ENCODE results near the gene ACVR2B.
A peak's percentile ranks its signal among the peaks of the same experiment; 100 is the strongest.
"Not testable (repeated sequence)": the region's sequence is repeated elsewhere in the genome, so short reads cannot be mapped to it uniquely, and the experiment has no call there.

The ACVR2B gene

GRCh38 chr3:38453075-38453912, at the start of gene ACVR2B:
Gene ACVR2B (plus strand): TSS chr3:38453890. CDS start chr3:38454323, 433 bp downstream.
- DNase-seq, result peak; percentile 75

- no peak for DNase-seq
Observed at GRCh38 chr3:38404286-38404685, 49.4 kb upstream of the ACVR2B start.

- DNase-seq, result no peak
Observed at GRCh38 chr3:38411591-38411990, 42.1 kb upstream of the ACVR2B start.

DNA sequence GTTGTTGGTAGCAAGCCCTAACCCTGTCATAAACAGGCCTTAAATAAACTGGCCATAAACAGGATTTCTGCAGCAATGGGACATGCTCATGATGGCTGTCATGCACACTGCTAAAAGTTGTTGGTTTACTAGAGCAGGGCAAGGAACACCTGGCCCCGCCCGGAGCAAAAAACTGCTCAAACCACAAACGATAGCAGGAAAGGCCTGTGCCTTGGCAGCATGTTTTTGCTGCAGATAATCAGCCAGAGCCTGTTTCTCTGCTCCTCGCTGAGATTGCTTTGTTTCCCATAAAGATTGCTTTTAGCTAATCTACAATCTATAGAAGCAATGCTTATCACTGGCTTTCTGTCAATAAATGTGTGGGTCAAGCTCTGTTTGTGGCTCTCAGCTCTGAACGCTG, 32.9 kb upstream of the ACVR2B start:
- DNase-seq, result not testable (repeated sequence)

DNA sequence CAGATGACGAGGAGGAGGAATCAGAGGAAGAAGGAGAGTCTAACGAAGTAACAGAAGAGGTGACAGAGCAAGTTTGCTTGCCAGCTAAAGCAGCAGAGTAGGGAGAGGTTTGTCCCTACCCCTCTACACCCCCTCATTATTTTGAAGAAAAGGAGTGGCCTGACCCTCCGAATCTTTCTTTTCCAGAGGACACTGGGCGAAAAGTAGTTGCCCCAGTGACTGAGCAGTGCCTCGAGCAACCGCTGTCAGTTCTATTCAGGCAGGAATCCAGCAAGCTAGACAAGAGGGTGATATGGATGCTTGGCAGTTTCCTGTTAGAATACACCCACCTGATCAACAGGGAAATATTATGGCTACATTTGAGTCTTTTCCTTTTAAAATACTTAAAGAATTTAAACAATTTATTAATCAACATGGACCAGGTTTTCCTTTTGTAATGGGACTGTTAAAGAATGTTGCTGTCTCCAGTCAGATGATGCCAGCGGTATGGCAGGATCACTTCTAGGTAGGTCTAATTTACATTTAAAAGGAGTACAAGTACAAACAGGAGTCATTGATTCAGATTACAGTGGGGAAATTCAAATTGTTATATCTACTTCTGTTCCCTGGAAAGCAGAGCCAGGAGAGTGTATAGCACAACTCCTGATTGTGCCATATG, 31.9 kb upstream of the ACVR2B start:
- DNase-seq, result no peak

GRCh38 chr3:38426798-38427426, 26.8 kb upstream of the ACVR2B start:
- DNase-seq, result not testable (repeated sequence)

DNA sequence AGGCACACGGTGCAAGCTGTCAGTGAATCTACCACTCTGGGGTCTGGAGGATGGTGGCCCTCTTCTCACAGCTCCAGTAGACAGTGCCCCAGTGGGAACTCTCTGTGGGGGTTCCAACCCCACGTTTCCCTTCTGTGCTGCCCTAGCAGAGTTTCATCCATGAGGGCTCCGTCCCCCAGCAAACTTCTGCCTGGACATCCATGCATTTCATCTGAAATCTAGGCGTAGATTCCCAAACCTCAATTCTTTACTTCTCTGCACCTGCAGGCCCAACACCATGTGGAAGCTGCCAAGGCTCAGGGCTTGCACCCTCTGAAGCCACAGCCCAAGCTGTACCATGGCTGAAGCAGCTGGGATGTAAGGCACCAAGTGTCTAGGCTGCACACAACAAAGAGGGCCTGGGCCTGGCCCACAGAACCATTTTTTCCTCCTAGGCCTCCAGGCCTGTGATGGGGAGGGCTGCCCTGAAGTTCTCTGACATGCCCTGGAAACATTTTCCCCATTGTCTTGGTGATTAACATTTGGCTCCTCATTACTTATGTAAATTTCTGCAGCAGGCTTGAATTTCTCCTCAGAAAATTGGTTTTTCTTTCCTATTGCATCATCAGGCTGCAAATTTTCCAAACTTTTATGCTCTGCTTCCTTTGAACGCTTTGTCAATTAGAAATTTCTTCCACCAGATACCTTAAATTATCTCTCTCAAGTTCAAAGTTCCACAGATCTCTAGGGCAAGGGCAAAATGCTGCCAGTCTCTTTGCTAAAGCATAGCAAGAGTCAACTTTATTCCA, 20.6 kb upstream of the ACVR2B start:
- DNase-seq, result not testable (repeated sequence)

DNA sequence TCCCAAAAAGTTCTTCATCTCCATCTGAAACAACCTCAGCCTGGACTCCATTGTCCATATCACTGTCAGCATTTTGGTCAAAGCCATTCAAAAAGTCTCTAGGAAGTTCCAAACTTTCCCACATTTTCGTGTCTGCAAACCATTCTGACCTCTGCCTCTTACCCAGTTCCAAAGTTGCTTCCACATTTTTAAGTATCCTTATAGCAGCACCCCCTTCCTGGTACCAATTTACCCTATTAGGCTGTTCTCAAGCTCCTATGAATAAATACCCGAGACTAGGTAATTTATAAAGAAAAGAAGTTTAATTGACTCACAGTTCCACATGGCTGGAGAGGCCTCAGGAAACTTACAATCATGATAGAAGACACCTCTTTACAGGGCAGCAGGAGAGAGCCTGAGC, 20.0 kb upstream of the ACVR2B start:
- not testable (repeated sequence) for DNase-seq

DNA sequence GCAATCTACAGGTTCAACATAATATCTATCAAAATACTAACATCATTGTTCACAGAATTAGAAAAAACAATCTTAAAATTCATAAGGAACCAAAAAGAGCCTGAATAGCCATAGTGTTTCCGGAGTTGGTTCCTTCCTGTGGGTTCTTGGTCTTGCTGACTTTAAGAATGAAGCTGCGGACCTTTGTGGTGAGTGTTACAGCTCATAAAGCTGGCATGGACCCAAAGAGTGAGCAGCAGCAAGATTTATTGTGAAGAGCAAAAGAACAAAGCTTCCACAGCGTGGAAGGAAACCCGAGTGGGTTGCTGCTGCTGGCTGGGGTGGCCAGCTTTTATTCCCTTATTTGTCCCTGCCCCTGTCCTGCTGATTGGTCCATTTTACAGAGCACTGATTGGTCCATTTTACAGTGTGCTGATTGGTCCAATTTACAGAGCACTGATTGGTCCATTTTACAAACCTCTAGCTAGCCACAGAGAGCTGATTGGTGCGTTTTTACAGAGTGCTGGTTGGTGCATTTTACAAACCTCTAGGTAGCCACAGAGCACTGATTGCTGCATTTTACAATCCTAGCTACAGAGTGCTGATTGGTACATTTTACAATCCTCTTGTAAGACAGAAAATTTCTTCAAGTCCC, 15.1 kb upstream of the ACVR2B start:
- DNase-seq, result not testable (repeated sequence)

DNA sequence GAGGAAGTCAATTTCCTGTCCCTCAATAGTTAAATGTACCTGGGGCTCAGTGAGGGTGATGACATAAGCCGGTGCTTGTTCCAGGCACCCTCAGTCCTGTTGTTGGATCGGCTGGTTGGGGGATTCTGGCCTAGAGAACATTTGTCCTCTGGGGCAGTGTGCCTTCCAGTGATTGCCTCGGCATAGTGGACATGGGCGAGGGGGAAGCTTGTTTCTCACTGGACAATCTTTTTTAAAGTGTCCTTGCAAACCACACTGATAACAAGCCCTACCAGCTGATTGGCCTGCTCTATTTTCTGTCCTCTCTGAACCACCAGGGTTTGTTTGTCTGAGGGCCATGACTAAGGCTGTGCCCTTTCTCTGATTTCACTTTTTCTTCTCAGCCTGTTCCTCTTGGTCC, 10.5 kb upstream of the ACVR2B start:
- DNase-seq, result not testable (repeated sequence)

DNA sequence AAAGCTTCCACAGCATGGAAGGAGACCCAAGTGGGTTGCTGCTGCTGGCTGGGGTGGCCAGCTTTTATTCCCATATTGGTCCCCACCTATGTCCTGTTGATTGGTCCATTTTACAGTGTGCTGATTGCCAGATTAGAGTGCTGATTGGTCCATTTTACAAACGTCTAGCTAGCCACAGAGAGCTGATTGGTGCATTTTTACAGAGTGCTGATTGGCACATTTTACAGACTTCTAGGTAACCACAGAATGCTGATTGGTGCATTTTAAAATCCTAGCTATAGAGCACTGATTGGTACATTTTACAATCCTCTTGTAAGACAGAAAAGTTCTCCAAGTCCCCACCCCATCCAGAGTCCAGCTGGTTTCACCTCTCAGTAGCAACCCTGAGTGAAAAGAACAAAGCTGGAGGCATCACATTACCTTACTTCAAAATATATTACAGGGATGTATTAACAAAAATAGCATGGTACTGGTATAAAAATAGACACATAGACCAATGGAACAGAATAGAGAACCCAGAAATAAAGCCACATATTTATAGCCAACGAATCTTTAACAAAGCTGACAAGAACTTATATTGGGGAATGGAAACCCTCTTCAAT, 7.5 kb upstream of the ACVR2B start:
- no peak for DNase-seq

DNA sequence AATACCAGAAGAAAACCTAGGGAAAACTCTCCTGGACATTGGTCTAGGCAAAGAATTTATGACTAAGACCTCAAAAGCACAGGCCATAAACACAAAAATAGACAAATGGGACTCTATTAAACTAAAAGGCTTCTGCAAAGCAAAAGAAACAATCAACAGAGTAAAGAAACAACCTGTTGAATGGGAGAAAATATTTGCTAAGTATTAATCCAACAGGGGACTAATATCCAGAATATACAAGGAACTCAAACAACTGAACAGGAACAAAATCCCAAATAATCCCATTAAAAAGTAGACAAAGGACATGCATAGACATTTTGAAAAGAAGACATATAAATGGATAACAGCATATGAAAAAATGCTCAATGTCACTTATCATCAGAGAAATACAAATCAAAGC, 6.9 kb upstream of the ACVR2B start:
- DNase-seq, result no peak

- no peak for DNase-seq
Observed at GRCh38 chr3:38450853-38451252, 2.8 kb upstream of the ACVR2B start.

GRCh38 chr3:38453913-38454177, 155 bp downstream of the ACVR2B start:
- DNase-seq, result no peak

- peak; percentile 29 for DNase-seq
Observed at GRCh38 chr3:38454178-38454883, 641 bp downstream of the ACVR2B start.

DNA sequence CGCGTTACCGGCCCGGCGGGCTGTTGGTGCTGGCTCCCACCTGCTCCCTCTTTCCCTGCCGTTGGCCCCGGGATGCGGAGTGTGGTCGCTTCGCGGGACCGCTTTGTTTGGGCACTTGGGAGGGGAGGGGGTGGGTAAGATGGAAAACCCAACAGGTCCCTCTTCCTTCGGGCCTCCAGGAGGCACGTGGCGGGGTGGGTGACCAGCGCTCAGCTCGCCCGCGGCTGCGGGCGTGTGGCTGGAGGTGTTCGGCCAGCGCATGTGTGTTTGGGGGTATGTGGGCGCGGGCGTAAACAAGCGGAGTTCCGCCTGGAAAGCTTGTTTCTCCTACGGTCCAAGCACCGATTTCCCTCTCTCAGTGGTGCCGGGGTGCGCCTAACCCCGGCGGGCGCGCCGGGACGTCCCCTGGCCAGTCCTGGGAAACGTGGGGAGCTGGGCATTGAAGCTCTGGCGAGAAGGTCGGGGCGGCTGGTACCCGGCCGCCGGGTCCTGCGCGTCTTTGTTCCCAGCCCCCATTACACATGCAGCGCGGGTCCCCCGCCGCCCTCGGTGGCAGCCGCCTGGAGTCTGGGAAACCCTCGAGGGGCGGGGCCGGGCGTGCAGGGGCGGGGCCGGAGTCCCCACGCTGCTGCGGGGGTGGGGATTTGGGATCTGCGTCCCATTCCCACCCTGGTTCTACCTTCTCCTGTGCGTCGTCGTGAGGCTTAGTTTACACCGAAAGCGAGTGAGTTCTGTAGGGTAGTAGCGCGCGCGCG, 1.4 kb downstream of the ACVR2B start:
- DNase-seq, result peak; percentile 34

DNA sequence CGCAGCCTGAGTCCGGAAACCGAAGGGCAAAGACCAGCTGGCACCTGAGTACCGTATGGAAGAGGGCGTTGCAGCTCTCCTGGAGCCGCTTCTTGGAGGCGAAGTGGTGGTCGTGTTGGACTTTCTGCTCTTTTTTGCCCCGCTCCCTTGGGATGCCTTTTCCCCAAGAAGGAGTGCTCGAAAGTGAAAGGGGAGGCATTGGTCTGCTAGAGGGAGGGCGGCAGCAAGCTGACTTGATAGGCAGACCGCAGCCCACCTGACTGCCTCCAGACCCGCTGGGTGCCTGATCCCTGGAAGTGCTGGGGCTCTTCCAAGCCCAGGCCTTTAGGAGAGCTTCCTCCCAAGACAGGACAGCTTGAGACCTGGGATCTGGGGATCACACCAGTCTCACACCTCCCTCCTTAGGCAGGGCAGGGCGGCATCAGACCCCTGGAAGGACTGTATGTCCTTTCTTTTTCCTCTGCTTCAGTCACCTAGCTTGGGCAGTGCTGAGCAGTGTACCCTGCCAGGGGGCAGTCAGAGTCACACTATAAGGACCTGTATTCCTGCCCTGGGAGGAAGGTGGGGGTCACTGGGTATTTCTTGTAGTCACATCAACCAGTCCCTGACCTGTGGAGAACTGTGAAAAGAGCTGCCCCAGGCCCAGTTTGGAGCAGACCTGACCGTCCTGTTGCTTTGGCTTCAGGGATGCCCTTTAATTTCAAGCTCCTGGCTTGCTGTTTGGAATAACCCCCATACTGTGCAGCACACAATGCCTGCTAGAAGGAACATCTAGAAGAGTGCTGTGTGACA, 2.1 kb downstream of the ACVR2B start:
- no peak for DNase-seq

- DNase-seq, result no peak
Observed at GRCh38 chr3:38457111-38458003, 3.7 kb downstream of the ACVR2B start.

All from activated CD8-positive, alpha-beta memory T cell treated with anti-CD3 and anti-CD28 coated beads, Interleukin-2, amount 50 U/mL, for 4 hours (primary cell).